Measurements from ENCODE around the gene NFU1.

GRCh38 chr2:69393963-69394362 is 43.3 kb downstream of the NFU1 start:
- TF ChIP-seq POLR2A (IDR thresholded peaks at IDR 0.05; ENCODE audit: borderline replicate concordance, extremely low read depth, insufficient read depth, insufficient read length) (no peak), POLR2AphosphoS5 (IDR thresholded peaks at IDR 0.05; ENCODE audit: low read depth, low read length) (no peak), CTCF (IDR thresholded peaks at IDR 0.05 in 2 of 3, conservative IDR thresholded peaks at IDR 0.05 in 1 of 3; ENCODE audit: borderline replicate concordance in 1 of 3, insufficient read depth in 1 of 3, low read depth in 2 of 3, low read length in 2 of 3) (no peak), SP1 (IDR thresholded peaks at IDR 0.05; ENCODE audit: low read depth) (no peak), ZFX (IDR thresholded peaks at IDR 0.05) (no peak), ATF3 (IDR thresholded peaks at IDR 0.05) (no peak), JUND (IDR thresholded peaks at IDR 0.05) (no peak), SRF (IDR thresholded peaks at IDR 0.05; ENCODE audit: low read depth) (no peak), SIN3A (IDR thresholded peaks at IDR 0.05; ENCODE audit: low read depth) (no peak), RAD21 (IDR thresholded peaks at IDR 0.05; ENCODE audit: low read depth) (no peak), ZNF274 (IDR thresholded peaks at IDR 0.05; ENCODE audit: low read depth, low read length) (no peak), REST (IDR thresholded peaks at IDR 0.05; ENCODE audit: low read depth) (no peak), ZBTB33 (IDR thresholded peaks at IDR 0.05; ENCODE audit: extremely low read depth, insufficient replicate concordance, low read length) (no peak), EZH2 (IDR thresholded peaks at IDR 0.05) (no peak)
